ENCODE results near the gene ARFGAP2. TPM values are rescaled to one million over a fixed set of nuclear protein-coding genes. Genes with fewer than 3 reads are reported as not detected.

Gene ARFGAP2
- total and polyA plus RNA-seq, 2 donors (not counting 3 experiments of a cell fraction or from before 2014, with no cell fraction given), result 78.9 to 108 TPM

DNA sequence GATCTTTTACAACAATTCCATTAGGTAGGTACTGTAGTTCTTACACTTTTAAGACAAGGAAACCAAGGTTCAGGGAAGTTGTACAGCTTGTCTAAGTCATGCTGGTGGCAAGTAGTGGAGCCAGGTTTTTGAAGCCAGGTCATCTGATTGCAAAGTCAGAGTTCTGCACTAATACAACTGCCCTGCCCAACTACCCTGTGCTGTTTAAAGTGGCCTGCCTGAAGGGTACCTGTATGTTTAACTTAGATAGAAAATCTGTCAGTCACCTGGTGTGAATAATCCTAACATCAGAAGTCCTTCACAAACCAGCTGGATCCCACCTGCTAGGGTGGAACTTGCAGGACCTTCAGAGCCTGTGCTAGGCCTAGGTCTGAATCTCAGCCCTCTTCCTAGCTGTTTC lies 44.2 kb downstream of the ARFGAP2 start:
- CTCF ChIA-PET, result interaction anchor here (0.7 to 1.5 kb wide), 3 partner anchors 13 to 21 kb away, joined by 3 to 4 read pairs (median 3); no protein-coding TSS in a partner anchor
- H2AFZ ChIP-seq (ENCODE audit: low read depth, low read length), result no peak overlapping the region
- H3K27ac ChIP-seq (ENCODE audit: insufficient read depth, low read depth, low read length), result no peak overlapping the region
- BruUV-seq (replicated peaks), result no TSS peak
- DNase-seq (ENCODE audit: low read depth, low spot score), result no peak
- H3K27me3 ChIP-seq (ENCODE audit: control insufficient read depth in 2 of 2, insufficient read depth in 2 of 2, low read length in 2 of 2), result no peaks in the 10 kb centered on the region
- no peaks in the 10 kb centered on the region for H3K4me1 ChIP-seq (ENCODE audit: control insufficient read depth, extremely low read depth, insufficient read depth, low read length)
- POLR2A ChIA-PET, result no interaction called here
- H3K79me2 ChIP-seq (ENCODE audit: control insufficient read depth, insufficient read depth, low read length), result no peaks in the 10 kb centered on the region
- H3K4me3 ChIP-seq (replicated peaks in 1 of 3; ENCODE audit: insufficient read depth in 1 of 3, low read depth in 1 of 3, low read length in 3 of 3), result no peak overlapping the region
- no peaks in the 10 kb centered on the region for H4K20me1 ChIP-seq (replicated peaks; ENCODE audit: control insufficient read depth, extremely low read depth, insufficient read depth, low read length)
- H3K36me3 ChIP-seq (ENCODE audit: control insufficient read depth in 2 of 2, extremely low read depth in 1 of 2, insufficient read depth in 2 of 2, low read length in 2 of 2), result no peaks in the 10 kb centered on the region
- intact Hi-C loops (cut with micrococcal nuclease) (no loop called here), dilution Hi-C loops (cut with MboI; ENCODE audit: extremely low pct_ligation_motif_present, low sequenced_read_pairs) (no loop called here)
- no peaks in the 10 kb centered on the region for H3K9me1 ChIP-seq (replicated peaks; ENCODE audit: control insufficient read depth, extremely low read depth, insufficient read depth, low read length)
- no peak overlapping the region for H3K9ac ChIP-seq (replicated peaks; ENCODE audit: extremely low read depth, insufficient read depth, low read length)
- TF ChIP-seq POLR2AphosphoS5 (IDR thresholded peaks at IDR 0.05; ENCODE audit: insufficient read depth, low read depth, low read length) (no peak), FOS (IDR thresholded peaks at IDR 0.05; ENCODE audit: borderline replicate concordance, insufficient read depth, low read length) (no peak), POLR2A (IDR thresholded peaks at IDR 0.05; ENCODE audit: low read depth, low read length) (no peak), MYC (IDR thresholded peaks at IDR 0.05; ENCODE audit: low read depth, low read length) (no peak), EZH2 (IDR thresholded peaks at IDR 0.05; ENCODE audit: borderline replicate concordance, low read depth, low read length, severe bottlenecking) (no peak), JUN (IDR thresholded peaks at IDR 0.05; ENCODE audit: borderline replicate concordance, insufficient read depth, insufficient read length, low read depth) (no peak), GATA2 (IDR thresholded peaks at IDR 0.05; ENCODE audit: insufficient read depth, insufficient read length, low read depth, low read length) (no peak)
- TF ChIP-seq, protein P1, sequence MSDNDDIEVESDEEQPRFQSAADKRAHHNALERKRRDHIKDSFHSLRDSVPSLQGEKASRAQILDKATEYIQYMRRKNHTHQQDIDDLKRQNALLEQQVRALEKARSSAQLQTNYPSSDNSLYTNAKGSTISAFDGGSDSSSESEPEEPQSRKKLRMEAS (IDR thresholded peaks at IDR 0.05; ENCODE audit: insufficient read depth, insufficient read length), result no peak
- TF ChIP-seq, protein P2, sequence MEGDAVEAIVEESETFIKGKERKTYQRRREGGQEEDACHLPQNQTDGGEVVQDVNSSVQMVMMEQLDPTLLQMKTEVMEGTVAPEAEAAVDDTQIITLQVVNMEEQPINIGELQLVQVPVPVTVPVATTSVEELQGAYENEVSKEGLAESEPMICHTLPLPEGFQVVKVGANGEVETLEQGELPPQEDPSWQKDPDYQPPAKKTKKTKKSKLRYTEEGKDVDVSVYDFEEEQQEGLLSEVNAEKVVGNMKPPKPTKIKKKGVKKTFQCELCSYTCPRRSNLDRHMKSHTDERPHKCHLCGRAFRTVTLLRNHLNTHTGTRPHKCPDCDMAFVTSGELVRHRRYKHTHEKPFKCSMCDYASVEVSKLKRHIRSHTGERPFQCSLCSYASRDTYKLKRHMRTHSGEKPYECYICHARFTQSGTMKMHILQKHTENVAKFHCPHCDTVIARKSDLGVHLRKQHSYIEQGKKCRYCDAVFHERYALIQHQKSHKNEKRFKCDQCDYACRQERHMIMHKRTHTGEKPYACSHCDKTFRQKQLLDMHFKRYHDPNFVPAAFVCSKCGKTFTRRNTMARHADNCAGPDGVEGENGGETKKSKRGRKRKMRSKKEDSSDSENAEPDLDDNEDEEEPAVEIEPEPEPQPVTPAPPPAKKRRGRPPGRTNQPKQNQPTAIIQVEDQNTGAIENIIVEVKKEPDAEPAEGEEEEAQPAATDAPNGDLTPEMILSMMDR (IDR thresholded peaks at IDR 0.05; ENCODE audit: extremely low read depth in 1 of 2, insufficient read depth in 1 of 2, low read depth in 1 of 2, low read length in 2 of 2), result no peak
- no peaks in the 10 kb centered on the region for H3K9me3 ChIP-seq (replicated peaks; ENCODE audit: control insufficient read depth, insufficient read depth, low read length)
- no peak for FAIRE-seq
- no peak overlapping the region for H3K4me2 ChIP-seq (ENCODE audit: insufficient read depth, low read length)
